ENCODE results near the gene VAV3. TPM values are rescaled to one million over a fixed set of nuclear protein-coding genes. Genes with fewer than 3 reads are reported as not detected.
A peak's percentile ranks its signal among the peaks of the same experiment; 100 is the strongest.

Gene VAV3
- total and polyA plus RNA-seq, 2 of the 13 experiments (the other 11 are each of a cell fraction or from before 2014, with no cell fraction given) = 15.9 to 29.8 TPM

DNA sequence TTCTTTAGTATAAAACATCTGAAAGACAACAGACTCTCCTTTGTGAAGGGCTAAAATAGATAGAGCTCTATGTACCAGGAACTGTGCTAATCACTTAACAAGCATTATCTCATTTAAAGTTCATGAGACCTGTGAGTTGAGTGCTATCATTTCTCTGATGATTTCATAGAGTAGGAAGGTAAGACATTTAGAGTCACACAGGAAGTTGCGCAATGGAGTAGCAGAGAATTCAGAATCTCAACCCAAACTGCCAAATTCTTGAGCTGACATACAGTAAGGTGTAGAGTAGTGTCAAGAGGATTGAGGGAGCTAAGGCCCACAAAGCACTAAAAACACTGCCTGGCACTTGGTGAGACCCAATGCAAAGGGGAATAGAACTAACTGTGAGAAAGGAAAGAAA lies 439.8 kb downstream of the VAV3 start (continued):
- TF ChIP-seq, protein P1, sequence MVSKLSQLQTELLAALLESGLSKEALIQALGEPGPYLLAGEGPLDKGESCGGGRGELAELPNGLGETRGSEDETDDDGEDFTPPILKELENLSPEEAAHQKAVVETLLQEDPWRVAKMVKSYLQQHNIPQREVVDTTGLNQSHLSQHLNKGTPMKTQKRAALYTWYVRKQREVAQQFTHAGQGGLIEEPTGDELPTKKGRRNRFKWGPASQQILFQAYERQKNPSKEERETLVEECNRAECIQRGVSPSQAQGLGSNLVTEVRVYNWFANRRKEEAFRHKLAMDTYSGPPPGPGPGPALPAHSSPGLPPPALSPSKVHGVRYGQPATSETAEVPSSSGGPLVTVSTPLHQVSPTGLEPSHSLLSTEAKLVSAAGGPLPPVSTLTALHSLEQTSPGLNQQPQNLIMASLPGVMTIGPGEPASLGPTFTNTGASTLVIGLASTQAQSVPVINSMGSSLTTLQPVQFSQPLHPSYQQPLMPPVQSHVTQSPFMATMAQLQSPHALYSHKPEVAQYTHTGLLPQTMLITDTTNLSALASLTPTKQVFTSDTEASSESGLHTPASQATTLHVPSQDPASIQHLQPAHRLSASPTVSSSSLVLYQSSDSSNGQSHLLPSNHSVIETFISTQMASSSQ (IDR thresholded peaks at IDR 0.05; ENCODE audit: low read depth) = no peak
- TF ChIP-seq, protein P1 (CRISPR knock-in tag; IDR thresholded peaks at IDR 0.05; ENCODE audit: borderline replicate concordance) = no peak
- TF ChIP-seq SETDB1 (CRISPR knock-in tag; IDR thresholded peaks at IDR 0.05; ENCODE audit: borderline replicate concordance) (no peak), CEBPB (IDR thresholded peaks at IDR 0.05; ENCODE audit: borderline replicate concordance, low read depth, low read length) (peak; percentile 96), RXRB (CRISPR knock-in tag; IDR thresholded peaks at IDR 0.05; ENCODE audit: borderline replicate concordance) (no peak), ETV6 (CRISPR knock-in tag; conservative IDR thresholded peaks at IDR 0.05) (no peak), ZNF333 (CRISPR knock-in tag; IDR thresholded peaks at IDR 0.05; ENCODE audit: borderline replicate concordance) (no peak), KDM4B (CRISPR knock-in tag; IDR thresholded peaks at IDR 0.05) (no peak), ATF7 (IDR thresholded peaks at IDR 0.05) (no peak), ATF7 (CRISPR knock-in tag; IDR thresholded peaks at IDR 0.05) (no peak), ZNF468 (CRISPR knock-in tag; IDR thresholded peaks at IDR 0.05) (no peak), FOSL2 (CRISPR knock-in tag; IDR thresholded peaks at IDR 0.05) (peak; percentile 37; the same call in 1 of the 2 replicates), POLR2A (IDR thresholded peaks at IDR 0.05; ENCODE audit: insufficient read depth in 1 of 2, low read depth in 2 of 2, low read length in 2 of 2) (no peak), NBN (conservative IDR thresholded peaks at IDR 0.05) (no peak), SKI (IDR thresholded peaks at IDR 0.05; ENCODE audit: partially characterized antibody) (no peak), STAT5B (CRISPR knock-in tag; IDR thresholded peaks at IDR 0.05) (no peak), YEATS4 (CRISPR knock-in tag; IDR thresholded peaks at IDR 0.05; ENCODE audit: borderline replicate concordance) (no peak), GATAD2A (CRISPR knock-in tag; IDR thresholded peaks at IDR 0.05) (0 out of 2 replicates have a peak, but pooled peaks have one; percentile 19), ZNF652 (CRISPR knock-in tag; IDR thresholded peaks at IDR 0.05; ENCODE audit: borderline replicate concordance, low read depth) (no peak), ZNF557 (CRISPR knock-in tag; IDR thresholded peaks at IDR 0.05) (no peak), ZNF230 (CRISPR knock-in tag; IDR thresholded peaks at IDR 0.05) (no peak), GABPA (IDR thresholded peaks at IDR 0.05; ENCODE audit: low read depth, low read length) (no peak), GABPA (CRISPR knock-in tag; IDR thresholded peaks at IDR 0.05; ENCODE audit: low read depth) (0 out of 2 replicates have a peak, but pooled peaks have one; percentile 29), CAMTA2 (CRISPR knock-in tag; IDR thresholded peaks at IDR 0.05; ENCODE audit: borderline replicate concordance) (no peak), ZNF136 (CRISPR knock-in tag; IDR thresholded peaks at IDR 0.05; ENCODE audit: low read depth) (no peak), ZBTB38 (CRISPR knock-in tag; IDR thresholded peaks at IDR 0.05) (no peak), EP300 (IDR thresholded peaks at IDR 0.05; ENCODE audit: low read depth in 2 of 2, low read length in 2 of 2) (no peak), EP300 (CRISPR knock-in tag; IDR thresholded peaks at IDR 0.05; ENCODE audit: borderline replicate concordance) (no peak), NPAS2 (CRISPR knock-in tag; IDR thresholded peaks at IDR 0.05; ENCODE audit: borderline replicate concordance) (no peak), ETV5 (CRISPR knock-in tag; IDR thresholded peaks at IDR 0.05; ENCODE audit: borderline replicate concordance) (peak; percentile 31; the same call in 1 of the 2 replicates), ZNF282 (IDR thresholded peaks at IDR 0.05; ENCODE audit: partially characterized antibody) (no peak), ZNF451 (CRISPR knock-in tag; IDR thresholded peaks at IDR 0.05) (no peak)
